Fibroblast of lung (primary cell): ENCODE measurements around the gene SLCO4C1. TPM values are rescaled to one million over a fixed set of nuclear protein-coding genes. Genes with fewer than 3 reads are reported as not detected.

Experiments
- DNase-seq, 2 donors: peaks; one replicate each; pipeline versions ENCODE4 v3.0.0 to v3.0.0-alpha.2; 2010; ENCODE audit warnings: low read depth in 2 of 2
- H2AFZ ChIP-seq: 2 replicates; pipeline ENCODE4 v1.5.1; 2012; ENCODE audit warnings: low read length, control low read depth, inconsistent platforms
- H3K27ac ChIP-seq: 2 replicates; pipeline ENCODE4 v1.5.1; 2011; ENCODE audit warnings: low read length, control low read depth; ENCODE audit not compliant: insufficient read depth
- H3K27me3 ChIP-seq: 2 replicates; pipeline ENCODE4 v1.5.1; 2011; ENCODE audit warnings: mild to moderate bottlenecking, low read length; ENCODE audit not compliant: control insufficient read depth, insufficient read depth
- H3K36me3 ChIP-seq: 2 replicates; pipeline ENCODE4 v1.5.1; 2011; ENCODE audit warnings: low read length; ENCODE audit not compliant: control insufficient read depth, insufficient read depth
- H3K4me1 ChIP-seq: 2 replicates; pipeline ENCODE4 v1.5.1; 2011; ENCODE audit warnings: low read length; ENCODE audit not compliant: control insufficient read depth, insufficient read depth; ENCODE audit errors: extremely low read depth
- H3K4me2 ChIP-seq: 2 replicates; pipeline ENCODE4 v1.5.1; 2011; ENCODE audit warnings: low read length, control low read depth; ENCODE audit not compliant: insufficient read depth; ENCODE audit errors: extremely low read depth
- H3K4me3 ChIP-seq, 4 experiments: fragments of 200-600 bp in 1 of 4; sonication (generic) in 1 of 4; replicated peaks in 1 of 4; 2 replicates each; pipeline ENCODE4 v1.5.1; 2011 to 2016; ENCODE audit warnings: low read length in 4 of 4, low read depth in 3 of 4, mild to moderate bottlenecking in 3 of 4, control low read depth in 2 of 4, inconsistent platforms in 1 of 4, mixed read lengths in 1 of 4; ENCODE audit not compliant: insufficient read depth in 1 of 4; ENCODE audit errors: control extremely low read depth in 1 of 4
- H3K79me2 ChIP-seq: 2 replicates; pipeline ENCODE4 v1.5.1; 2012; ENCODE audit warnings: mild to moderate bottlenecking, low read length, inconsistent platforms; ENCODE audit not compliant: control insufficient read depth, insufficient read depth
- H3K9ac ChIP-seq: 2 replicates; pipeline ENCODE4 v1.5.1; 2011; ENCODE audit warnings: mild to moderate bottlenecking, low read length, control low read depth; ENCODE audit not compliant: insufficient read depth
- H3K9me3 ChIP-seq: 2 replicates; pipeline ENCODE4 v1.5.1; 2012; ENCODE audit warnings: low read depth, low read length; ENCODE audit not compliant: control insufficient read depth, insufficient read depth
- H4K20me1 ChIP-seq: 2 replicates; pipeline ENCODE4 v1.5.1; 2011; ENCODE audit warnings: low read length; ENCODE audit not compliant: control insufficient read depth, insufficient read depth; ENCODE audit errors: extremely low read depth
- EZH2 ChIP-seq: IDR thresholded peaks from 2 replicates; pipeline ENCODE4 v1.5.1; 2012; ENCODE audit warnings: low read length, control low read depth, mild to moderate bottlenecking; ENCODE audit errors: missing control alignments
- polyA plus RNA-seq, 2 donors: library from polyadenylated mRNA; depleted of rRNA in 1 of 2; stranded (reverse) in 1 of 2; unstranded in 1 of 2; fragments of >200 nt; gene quantifications; 2 replicates each; pipeline ENCODE4 v1.2.1, GENCODE V29; 2011 to 2012; ENCODE audit warnings: missing spikeins in 1 of 2
- total RNA-seq: library from RNA; depleted of rRNA; stranded (reverse); fragments of >200 nt; gene quantifications from 2 replicates; pipeline ENCODE4 v1.2.1, GENCODE V29; 2014
- TF ChIP-seq, protein P1 (sequence below), 2 donors: IDR thresholded peaks in 1 of 2; conservative IDR thresholded peaks in 1 of 2; 1 replicate in 1 of 2; 2 replicates in 1 of 2; pipeline ENCODE4 v1.5.1; 2011 to 2012; ENCODE audit warnings: low read length in 2 of 2, control low read depth in 1 of 2, inconsistent platforms in 1 of 2, low read depth in 1 of 2, mild to moderate bottlenecking in 1 of 2

SLCO4C1 gene
- total and polyA plus RNA-seq, 2 donors (not counting 1 experiment from before 2014, with no cell fraction given) = under 0.01 to 0.01 TPM

DNA sequence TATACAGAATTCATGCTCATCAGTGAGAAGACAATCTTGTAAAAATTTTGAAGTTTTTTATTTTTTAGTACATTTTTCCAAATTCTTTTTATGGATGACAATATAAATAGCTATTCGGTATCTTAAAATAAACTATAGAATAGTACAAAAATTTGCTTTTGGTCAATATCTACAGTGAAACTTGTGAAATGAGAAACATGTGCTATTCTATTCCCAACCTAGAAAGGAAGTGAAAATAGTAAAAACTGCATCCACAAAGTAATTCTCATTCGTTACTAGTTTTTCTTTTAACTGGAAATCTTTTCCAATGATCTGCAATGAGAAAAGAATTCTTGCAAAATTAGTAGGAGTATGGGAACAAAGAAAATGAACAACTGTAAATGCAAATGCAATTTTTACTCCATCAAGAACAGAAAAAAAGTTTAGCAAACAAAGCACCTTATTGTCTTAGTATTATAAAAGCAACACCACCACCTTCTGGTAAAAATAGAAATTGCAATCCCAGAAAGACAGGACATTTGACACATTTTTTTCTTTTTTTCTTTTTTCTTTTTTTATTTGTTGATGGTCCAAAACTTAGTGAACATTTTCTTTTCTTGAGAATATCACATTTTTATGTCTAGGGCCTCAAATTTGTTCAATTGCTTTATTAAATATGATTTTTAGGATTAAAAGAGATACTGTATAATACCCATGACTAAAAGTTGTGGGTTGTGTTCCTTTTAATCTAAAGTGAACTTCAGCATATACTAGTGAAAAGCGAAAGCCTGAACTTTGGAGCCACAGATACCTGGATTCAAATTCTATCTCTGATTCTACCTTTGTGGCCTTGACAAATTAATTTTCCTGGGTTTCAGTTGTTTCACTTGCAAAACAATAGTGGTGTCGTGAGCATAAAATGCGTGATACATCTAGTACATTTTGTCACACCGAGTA, 72.3 kb downstream of the SLCO4C1 start:
- H3K27me3 ChIP-seq = no peaks in the 10 kb centered on the region
- DNase-seq = peak; percentile 10 to 33
- TF ChIP-seq, protein P1, sequence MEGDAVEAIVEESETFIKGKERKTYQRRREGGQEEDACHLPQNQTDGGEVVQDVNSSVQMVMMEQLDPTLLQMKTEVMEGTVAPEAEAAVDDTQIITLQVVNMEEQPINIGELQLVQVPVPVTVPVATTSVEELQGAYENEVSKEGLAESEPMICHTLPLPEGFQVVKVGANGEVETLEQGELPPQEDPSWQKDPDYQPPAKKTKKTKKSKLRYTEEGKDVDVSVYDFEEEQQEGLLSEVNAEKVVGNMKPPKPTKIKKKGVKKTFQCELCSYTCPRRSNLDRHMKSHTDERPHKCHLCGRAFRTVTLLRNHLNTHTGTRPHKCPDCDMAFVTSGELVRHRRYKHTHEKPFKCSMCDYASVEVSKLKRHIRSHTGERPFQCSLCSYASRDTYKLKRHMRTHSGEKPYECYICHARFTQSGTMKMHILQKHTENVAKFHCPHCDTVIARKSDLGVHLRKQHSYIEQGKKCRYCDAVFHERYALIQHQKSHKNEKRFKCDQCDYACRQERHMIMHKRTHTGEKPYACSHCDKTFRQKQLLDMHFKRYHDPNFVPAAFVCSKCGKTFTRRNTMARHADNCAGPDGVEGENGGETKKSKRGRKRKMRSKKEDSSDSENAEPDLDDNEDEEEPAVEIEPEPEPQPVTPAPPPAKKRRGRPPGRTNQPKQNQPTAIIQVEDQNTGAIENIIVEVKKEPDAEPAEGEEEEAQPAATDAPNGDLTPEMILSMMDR (conservative IDR thresholded peaks at IDR 0.05 in 1 of 2, IDR thresholded peaks at IDR 0.05 in 1 of 2; ENCODE audit: low read depth in 1 of 2, low read length in 2 of 2) = peak in 1 of 2 donors; percentile 50
- TF ChIP-seq EZH2 = no peak
- no peaks in the 10 kb centered on the region for H3K9me3 ChIP-seq
- H3K4me1 ChIP-seq = no peaks in the 10 kb centered on the region
- H3K4me3 ChIP-seq = no peak overlapping the region
- no peak overlapping the region for H3K4me2 ChIP-seq
- no peaks in the 10 kb centered on the region for H3K36me3 ChIP-seq
- H3K27ac ChIP-seq = no peak overlapping the region
- no peak overlapping the region for H2AFZ ChIP-seq
- no peak overlapping the region for H3K9ac ChIP-seq
- H3K79me2 ChIP-seq = no peaks in the 10 kb centered on the region
- H4K20me1 ChIP-seq = no peaks in the 10 kb centered on the region

DNA sequence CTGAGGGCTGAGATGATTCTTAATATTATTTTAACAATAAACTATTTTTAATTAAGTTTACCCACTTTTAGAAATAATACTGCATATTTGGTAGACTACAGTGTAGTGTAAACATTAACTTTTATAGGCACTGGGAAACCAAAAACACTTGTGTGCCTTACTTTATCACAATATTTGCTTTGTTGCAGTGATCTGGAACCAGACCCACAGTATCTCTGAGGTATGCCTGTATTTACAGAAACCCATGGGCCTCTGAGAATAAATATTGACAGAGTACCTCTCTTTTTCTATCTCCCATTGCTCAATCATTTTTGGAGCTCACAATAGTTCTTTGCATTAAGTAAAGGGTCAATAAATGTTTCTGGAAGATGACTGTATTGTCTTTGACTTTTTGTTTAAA, 73.3 kb downstream of the SLCO4C1 start:
- Histone ChIP-seq H3K27me3 (no peaks in the 10 kb centered on the region), H3K27ac (no peak overlapping the region), H2AFZ (no peak overlapping the region), H3K4me3 (no peak overlapping the region), H4K20me1 (no peaks in the 10 kb centered on the region), H3K9ac (no peak overlapping the region), H3K4me1 (no peaks in the 10 kb centered on the region), H3K9me3 (no peaks in the 10 kb centered on the region), H3K79me2 (no peaks in the 10 kb centered on the region), H3K4me2 (no peak overlapping the region), H3K36me3 (no peaks in the 10 kb centered on the region)
- TF ChIP-seq EZH2 = no peak
- TF ChIP-seq, protein P1 (conservative IDR thresholded peaks at IDR 0.05 in 1 of 2, IDR thresholded peaks at IDR 0.05 in 1 of 2; ENCODE audit: low read depth in 1 of 2, low read length in 2 of 2) = no peak
- no peak for DNase-seq

DNA sequence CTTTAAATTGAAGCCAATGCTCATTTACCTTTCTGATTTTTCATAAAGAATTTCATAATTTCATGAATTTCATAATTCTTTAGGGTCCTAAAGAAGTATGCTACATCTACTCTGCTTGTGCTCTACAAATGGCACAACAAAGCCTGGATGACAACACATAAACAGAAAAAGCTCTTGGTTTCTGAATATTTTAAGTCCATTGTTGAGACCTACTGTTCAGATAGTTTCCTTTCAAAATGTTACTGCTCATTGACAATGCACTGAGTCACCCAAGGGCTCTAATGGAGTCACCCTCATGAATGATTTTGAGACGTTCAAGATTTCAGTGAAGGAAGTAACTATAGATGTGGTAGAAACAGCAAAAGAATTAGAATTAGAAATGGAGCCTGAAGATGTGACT, 74.1 kb downstream of the SLCO4C1 start:
- Histone ChIP-seq H3K4me1 (no peaks in the 10 kb centered on the region), H3K27me3 (no peaks in the 10 kb centered on the region), H3K27ac (no peak overlapping the region), H3K9ac (no peak overlapping the region), H3K79me2 (no peaks in the 10 kb centered on the region), H2AFZ (no peak overlapping the region), H4K20me1 (no peaks in the 10 kb centered on the region), H3K9me3 (no peaks in the 10 kb centered on the region), H3K36me3 (no peaks in the 10 kb centered on the region), H3K4me2 (no peak overlapping the region), H3K4me3 (no peak overlapping the region)
- DNase-seq = no peak
- TF ChIP-seq, protein P1 (conservative IDR thresholded peaks at IDR 0.05 in 1 of 2, IDR thresholded peaks at IDR 0.05 in 1 of 2; ENCODE audit: low read depth in 1 of 2, low read length in 2 of 2) = no peak
- no peak for TF ChIP-seq EZH2
